ENCODE data around the gene BBS9.
"Not testable (repeated sequence)": the region's sequence is repeated elsewhere in the genome, so short reads cannot be mapped to it uniquely, and the experiment has no call there.

BBS9 gene

GRCh38 chr7:33287738-33288137 lies 158.4 kb downstream of the BBS9 start:
- DNase-seq: peak; percentile 22

- no peak for DNase-seq
These were observed 169.5 kb downstream of the BBS9 start for GRCh38 chr7:33298848-33299247.

- no peak for DNase-seq
These were observed 170.1 kb downstream of the BBS9 start for GRCh38 chr7:33299425-33299824.

GRCh38 chr7:33300131-33300530 lies 170.8 kb downstream of the BBS9 start:
- no peak for DNase-seq

DNA sequence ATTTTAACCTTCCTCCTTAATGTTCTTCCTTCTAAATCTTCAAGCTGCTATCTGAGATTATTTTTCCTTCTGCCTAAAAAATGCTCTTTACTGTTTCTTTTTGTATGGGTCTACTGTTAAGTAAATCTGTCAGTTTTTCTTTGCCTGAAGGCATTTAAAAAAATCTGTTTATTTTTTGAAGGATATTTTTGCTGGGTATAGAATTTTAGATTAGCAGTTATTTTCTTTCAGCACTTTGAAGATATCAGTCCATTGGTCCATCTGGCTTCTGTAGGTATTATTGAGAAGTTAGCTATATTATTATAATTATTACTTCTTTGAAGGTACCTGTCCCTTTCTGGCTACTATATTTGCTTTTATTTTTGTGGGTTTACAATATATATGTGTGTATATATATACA lies 171.4 kb downstream of the BBS9 start:
- DNase-seq: no peak

DNA sequence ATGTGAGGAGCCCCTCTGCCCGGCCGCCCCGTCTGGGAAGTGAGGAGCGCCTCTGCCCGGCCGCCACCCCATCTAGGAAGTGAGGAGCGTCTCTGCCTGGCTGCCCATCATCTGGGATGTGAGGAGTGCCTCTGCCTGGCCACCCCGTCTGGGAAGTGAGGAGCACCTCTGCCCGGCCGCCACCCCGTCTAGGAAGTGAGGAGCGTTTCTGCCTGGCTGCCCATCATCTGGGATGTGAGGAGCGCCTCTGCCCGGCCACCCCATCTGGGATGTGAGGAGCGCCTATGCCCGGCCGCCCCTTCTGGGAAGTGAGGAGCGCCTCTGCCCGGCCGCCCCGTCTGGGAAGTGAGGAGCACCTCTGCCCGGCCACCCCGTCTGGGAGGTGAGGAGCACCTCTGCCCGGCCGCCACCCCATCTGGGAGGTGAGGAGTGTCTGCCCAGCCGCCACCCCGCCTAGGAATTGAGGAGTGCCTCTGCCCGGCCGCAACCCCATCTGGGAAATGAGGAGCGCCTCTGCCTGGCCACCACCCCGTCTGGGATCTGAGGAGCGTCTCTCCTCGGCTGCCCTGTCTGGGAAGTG lies 174.7 kb downstream of the BBS9 start:
- DNase-seq: not testable (repeated sequence)

DNA sequence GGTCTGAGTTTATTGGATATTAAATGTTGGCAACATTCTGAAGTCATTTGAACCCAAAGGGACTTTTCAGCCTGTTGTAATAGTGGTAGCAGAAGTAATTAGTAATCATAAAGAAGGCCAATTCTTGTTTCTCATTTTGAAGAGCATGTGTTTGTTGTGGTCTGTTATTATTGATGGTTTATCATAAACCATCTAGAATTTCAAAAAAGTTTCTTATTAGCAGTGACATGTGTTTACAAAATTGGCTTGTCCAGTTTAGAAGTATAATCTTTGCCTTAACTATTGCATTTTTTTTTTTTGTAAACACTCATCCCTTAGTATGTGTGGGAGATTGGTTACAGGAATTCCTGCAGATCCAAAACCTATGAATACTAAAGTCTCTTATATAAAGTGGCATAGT lies 177.8 kb downstream of the BBS9 start:
- DNase-seq: no peak

DNA sequence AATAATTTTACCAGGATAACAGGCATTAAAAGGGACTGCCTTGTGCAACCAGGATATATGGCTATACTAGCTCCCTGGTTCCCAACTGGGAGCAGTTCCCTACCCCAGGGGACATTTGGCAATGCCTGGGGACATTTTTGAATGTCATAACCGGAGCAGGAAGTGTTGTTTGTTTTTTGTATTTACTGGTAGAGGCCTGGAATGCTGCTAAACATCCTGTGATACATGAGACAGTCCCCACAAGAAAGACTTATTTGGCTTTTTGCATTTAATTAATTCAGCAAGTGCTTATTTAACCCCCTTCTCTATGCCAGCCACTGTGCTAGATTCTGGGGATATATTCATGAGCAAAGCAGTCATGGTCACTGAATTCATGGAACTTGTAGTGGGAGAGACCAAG lies 181.2 kb downstream of the BBS9 start:
- DNase-seq: no peak

DNA sequence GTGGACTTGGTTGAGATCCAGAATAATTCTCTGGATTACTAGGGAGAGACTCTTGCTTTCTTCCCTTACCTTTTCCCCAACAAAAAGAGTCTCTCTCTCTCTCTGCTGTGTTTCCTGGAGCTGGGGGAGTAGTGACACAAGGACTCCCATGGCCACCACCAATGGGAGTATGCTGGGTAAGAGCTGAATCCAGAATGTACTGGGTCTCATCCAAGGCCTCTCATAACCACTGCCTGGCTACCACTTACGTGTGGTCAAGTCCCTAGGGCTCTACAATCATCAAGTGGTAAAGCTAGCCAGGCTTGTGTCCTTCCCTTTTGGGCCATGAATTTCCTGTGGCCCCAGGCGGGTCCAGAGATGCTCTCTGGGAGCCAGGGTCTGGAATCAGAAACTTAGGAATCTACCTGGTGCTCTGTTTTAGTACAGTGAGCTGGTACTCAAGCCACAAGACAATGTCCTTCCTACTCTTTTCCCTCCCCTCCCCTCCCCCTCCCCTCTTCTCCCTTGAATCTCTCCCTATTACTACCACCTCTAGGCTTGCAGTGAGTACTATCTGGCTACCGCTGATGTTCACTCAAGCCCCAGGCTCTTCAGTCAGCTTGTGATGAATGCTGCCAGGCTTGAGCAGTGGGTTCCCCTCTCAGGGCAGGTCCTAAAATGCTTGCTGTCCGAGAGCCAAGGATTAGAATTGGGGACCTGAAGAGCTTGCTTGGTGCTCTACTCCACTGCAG lies 196.6 kb downstream of the BBS9 start:
- no peak for DNase-seq

DNA sequence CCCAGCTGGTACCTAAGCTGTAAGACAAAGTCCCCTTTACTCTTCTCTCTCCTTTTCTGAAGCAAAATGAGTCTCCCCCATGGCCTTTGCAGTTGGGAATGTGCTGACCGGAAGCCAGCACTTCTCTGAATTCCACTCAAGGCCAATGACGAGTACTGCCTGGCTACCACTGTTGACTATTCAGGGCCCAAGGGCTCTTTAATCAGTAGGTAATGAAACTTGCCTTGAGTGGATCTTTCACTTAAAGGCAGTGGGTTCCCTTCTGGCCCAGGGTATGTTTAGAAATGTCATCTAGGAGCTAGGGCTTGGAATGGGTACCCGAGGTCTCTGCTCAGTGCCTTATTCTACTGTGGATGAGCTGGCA lies 197.1 kb downstream of the BBS9 start:
- DNase-seq: no peak

DNA sequence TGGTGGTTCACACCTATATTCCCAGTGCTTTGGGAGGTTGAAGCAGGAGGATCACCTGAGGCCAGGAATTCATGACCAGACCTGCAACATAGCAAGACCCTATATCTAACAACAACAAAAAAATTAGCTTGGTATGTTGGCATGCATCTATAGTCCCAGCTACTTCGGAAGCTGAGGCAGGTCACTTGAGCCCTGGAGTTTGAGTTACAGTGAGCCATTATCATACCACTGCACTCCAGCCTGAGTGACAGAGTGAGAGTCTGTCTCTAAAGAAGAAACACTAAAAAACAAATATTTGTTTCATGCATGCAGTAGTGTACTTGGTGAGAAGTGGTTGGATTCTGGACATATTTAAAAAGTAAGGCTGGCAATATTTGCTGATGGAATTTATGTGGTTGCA lies 198.1 kb downstream of the BBS9 start:
- DNase-seq: no peak

DNA sequence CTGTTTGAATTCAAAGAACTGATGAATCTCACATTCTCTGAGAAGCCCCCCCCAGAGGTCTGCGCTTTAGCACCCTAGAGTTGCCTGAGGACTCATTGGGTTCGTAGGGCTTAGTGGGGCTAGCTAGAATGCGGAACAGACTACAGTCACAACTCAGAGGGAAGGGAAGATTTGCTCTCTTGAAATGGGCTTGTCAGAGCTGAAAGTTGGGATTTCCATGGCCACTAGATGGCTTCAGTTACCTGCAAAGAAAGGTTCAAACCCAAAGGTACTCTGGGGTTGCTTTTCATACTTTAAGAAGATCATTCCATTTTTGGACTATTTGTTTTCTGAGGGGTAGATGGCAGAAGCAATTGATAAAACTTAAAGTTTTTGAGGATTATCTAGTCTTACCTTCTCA lies 205.0 kb downstream of the BBS9 start:
- DNase-seq: peak; percentile 36

DNA sequence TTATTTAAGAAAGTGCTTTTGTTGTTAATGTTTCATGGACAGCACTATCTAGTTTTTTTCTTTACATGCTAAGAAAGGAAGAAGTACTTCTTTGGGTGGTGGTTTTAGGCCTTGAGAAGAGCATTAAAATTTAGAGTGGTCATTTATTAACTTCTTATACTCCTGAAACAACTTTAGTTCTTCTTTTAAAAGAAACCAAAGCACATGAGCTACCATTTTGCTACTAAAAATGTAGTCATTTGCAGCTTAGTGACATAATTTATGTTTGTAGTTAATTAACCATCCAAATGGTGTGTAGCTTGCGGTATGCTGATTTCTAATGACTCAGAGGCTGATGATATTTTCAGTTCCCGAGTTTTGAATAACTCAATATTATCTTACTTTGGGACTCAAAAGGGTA lies 207.5 kb downstream of the BBS9 start:
- no peak for DNase-seq

DNA sequence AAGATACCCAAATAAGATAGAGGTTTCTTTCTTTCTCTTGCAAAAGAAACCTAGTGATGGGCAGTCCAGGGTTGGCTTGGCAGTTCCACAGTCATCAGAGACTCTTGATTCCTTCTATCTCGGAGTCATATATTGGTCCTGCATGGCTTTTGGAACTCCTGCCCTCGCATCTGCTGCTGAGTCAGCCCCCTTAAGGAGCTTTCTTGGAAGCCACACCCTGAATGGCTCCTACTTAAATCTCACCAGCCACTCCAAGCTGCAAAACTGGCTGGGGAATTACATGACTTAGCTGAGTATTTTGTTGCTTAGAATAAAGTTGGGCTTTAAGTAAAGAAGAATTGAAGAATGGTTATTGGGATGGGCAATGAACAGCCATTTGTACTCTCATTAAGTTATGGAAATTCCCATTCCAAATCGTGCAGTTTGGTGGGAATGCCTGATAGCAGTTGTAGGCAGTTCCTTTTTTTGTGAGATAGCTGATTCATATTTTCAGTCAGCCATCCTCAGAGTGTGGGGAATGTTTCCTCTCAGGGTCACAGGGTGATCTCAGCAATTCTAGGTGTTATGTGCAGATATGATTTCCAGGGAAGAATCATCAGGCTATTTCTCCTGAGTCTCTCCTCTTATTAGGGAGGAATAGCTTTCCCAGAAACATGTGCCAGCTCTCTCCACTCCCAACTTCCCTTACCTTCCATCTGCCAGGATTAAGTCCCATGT lies 209.9 kb downstream of the BBS9 start:
- DNase-seq: no peak

- DNase-seq: no peak
These were observed 216.7 kb downstream of the BBS9 start for GRCh38 chr7:33346055-33346454.

DNA sequence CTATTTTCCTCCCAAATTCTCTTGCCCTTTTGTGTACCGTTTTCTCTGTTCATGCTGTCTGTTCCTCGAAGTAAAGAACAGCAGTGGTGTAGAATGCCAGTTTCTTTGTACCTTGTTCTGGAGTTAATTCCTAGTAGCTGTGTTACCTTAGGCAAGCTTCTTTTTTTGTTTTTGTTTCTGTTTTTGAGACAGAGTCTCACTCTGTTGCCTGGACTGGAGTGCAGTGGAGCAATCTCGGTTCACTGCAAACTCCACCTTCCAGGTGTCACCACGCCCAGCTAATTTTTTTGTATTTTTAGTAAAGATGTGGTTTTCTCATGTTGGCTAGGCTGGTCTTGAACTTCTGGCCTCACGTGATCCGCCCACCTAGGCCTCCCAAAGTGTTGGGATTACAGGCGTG lies 221.2 kb downstream of the BBS9 start:
- DNase-seq: no peak

GRCh38 chr7:33351709-33352108 lies 222.3 kb downstream of the BBS9 start:
- peak; percentile 81 for DNase-seq

DNA sequence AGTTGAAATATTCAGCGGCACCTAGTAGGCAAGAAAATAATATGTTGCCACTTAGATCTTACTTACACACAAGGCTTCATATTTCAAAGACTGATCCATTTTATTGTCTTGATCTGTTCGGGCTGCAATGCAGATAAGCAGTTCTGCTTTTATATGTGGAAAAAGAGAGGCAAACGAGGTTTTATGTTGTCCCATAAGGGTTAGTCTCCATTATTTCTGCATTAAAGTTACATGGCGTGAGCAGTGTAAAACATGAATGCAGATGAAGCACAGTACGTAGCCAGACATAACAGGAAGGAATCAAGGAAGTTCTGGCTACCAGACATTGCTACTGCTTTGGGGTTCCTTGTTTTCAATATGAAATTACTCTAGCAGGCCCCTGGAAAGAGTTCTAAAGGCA lies 224.8 kb downstream of the BBS9 start:
- peak; percentile 23 for DNase-seq

GRCh38 chr7:33355386-33355785 lies 226.0 kb downstream of the BBS9 start:
- no peak for DNase-seq

- no peak for DNase-seq
These were observed 227.0 kb downstream of the BBS9 start for GRCh38 chr7:33356336-33356735.

- no peak for DNase-seq
These were observed 228.5 kb downstream of the BBS9 start for GRCh38 chr7:33357846-33358245.

DNA sequence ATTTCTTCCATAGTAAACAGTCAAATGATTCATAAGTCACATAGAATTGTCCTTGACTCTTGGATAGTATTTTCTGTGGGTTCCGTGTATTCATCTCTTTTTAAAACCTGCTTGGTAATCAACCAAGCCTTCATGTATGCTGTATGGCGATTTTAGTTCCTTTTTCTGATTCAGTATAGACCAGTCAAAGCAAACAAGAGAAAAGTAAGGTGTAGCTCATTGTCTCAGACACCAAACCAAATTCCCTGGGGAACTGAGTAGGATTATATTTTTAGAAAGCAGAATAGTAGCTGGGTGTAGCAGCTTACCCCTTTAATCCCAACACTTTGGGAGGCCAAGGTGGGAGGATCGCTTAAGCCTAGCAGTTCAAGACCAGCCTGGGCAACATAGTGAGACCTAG lies 240.5 kb downstream of the BBS9 start:
- DNase-seq: no peak

DNA sequence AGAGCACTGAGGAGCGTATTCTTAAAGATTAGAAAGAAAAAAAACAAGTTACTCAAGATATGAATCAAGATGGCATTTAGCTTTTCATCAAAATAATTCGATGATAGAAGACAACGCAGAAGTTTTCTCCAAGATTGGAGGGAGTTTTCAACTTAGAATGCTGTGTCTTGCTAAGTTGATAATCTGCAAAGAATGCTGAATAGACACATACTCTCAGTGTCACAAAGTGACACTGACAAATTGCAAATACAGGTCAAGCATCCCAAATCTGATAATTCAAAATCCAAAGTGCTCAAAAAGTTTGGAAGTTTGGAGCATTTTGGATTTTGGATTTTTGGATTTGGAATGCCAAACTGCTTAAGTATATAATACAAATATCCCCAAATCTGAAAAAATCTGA lies 243.8 kb downstream of the BBS9 start:
- DNase-seq: no peak

DNA sequence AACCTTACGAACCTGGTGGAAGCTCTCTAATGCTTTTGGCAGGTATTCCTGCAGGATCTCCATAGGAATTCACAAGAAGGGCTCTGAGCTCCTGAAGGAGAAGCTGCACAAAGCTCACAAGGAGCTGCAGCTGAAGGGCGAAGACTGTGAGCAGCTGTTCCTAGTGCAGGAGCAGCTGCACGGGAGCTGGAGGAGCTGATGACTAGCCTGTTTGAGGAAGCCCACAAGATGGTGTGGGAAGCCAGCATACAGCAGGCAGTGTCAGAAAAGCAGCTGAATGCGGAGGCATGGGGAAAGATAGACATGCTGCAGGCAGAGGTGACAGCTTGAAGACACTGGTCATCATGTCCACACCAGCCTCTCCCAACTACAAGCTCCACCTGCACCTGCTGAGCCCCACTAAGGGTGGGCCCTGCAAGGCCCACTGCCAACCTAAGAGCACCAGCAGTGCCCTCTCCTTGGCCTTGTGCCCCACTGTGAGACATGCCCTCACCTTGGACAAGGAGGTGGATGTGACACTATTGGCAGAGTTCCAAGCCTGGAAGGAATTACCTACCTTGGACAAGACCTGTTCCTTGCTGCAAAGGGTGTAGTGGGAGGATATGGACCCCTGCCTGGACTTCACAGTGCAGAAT lies 250.6 kb downstream of the BBS9 start:
- peak; percentile 4 for DNase-seq
